M059J (cell line): ENCODE data around the gene OR8D1. TPM values are rescaled to one million over a fixed set of nuclear protein-coding genes. Genes with fewer than 3 reads are reported as not detected.

Experiments
- DNase-seq: peaks from one replicate; pipeline ENCODE4 v3.0.0-alpha.2; 2012; ENCODE audit warnings: low read depth
- total RNA-seq: library from RNA; depleted of rRNA; stranded (reverse); fragments of >200 nt; shearing (Covaris generic); gene quantifications from 2 replicates; pipeline ENCODE4 v1.2.3, GENCODE V29; 2014; rRNA removed

OR8D1 gene
- not detected in 2 replicates for total RNA-seq

GRCh38 chr11:124313849-124314248 lies at the start of gene OR8D1:
Gene OR8D1 (minus strand): TSS chr11:124313949. CDS start chr11:124310766, 3,183 bp downstream.
- DNase-seq, result no peak

GRCh38 chr11:124359566-124359965 lies 45.8 kb upstream of the OR8D1 start:
- DNase-seq, result no peak

- no peak for DNase-seq
These were observed 32.7 kb upstream of the OR8D1 start for GRCh38 chr11:124346311-124346955.

DNA sequence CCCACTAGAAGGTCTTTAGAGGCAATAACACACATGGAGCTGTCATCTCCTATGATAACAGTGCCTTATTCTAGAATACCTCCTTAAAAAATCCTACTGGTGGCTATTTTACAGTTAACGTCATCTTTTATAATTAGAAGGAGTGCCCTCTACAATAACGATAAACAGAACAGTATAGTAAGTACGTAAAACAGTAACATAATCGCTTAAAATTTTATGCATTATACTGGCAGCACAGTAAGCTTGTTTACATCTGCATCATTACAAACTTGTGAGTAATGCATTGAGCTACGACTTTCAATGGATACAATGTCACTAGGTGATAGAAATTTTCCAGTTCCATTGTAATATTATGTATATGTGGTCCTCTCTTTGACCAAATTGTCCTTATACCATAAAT lies 30.6 kb upstream of the OR8D1 start:
- no peak for DNase-seq

- no peak for DNase-seq
These were observed 26.3 kb upstream of the OR8D1 start for GRCh38 chr11:124340142-124340447.

GRCh38 chr11:124339396-124340141 lies 25.8 kb upstream of the OR8D1 start:
- DNase-seq, result no peak

DNA sequence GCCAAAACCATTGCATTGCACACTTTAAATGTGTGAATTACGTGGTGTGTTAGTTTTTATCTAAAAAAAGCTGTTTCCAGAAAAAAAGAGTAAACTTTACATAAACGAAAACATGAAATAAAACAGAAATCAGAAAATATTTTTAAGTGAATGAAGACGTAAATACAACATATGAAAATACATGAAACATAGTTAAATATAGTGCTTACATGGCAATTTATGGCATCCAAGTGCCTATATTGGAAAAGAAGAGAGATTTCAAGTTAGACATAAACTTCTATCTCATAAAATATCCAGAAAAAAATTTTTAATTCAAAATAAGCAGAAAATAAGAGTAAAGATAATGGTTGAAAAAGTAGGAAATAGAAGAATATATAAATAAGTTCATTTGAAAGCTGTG lies 18.1 kb upstream of the OR8D1 start:
- DNase-seq, result no peak

DNA sequence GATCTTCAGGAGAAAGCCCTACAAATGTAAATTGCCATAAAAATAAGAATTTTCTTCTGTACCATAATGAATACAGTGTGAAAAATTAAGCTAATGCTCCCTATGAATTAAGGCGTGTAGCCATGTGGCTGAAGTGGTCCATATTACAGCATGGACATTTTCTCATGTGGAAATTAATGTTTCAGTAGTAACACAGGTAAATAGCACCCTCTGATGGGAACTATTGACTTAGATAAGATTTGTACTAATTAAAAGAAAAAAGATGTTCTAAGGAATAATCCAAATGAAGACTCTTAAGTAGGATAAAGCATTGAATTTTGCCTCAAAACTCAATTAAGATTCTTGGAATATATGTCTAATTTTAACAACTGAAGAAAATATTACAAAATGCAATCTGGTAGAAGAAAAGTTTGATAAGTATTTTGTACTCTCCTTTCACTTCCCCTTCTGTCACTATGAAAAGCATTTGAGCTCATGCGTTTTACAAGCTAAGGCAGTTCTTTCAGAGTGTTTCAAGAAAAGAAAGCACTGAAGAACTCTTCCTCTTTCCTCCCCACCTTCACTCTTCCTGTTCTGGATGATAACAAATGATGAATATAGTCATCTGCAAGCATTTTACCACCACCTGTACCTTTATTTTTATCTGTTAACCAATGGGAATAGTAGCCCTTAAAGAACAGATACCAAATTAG lies 16.2 kb upstream of the OR8D1 start:
- peak; percentile 20 for DNase-seq

GRCh38 chr11:124327775-124328174 lies 14.0 kb upstream of the OR8D1 start:
- DNase-seq, result no peak

- no peak for DNase-seq
These were observed 8.6 kb upstream of the OR8D1 start for GRCh38 chr11:124322356-124322755.

GRCh38 chr11:124320097-124320496 lies 6.3 kb upstream of the OR8D1 start, which contains the start of gene OR8D2:
Gene OR8D2 (minus strand): TSS chr11:124320197. CDS start chr11:124320197, 0 bp downstream.
- no peak for DNase-seq

DNA sequence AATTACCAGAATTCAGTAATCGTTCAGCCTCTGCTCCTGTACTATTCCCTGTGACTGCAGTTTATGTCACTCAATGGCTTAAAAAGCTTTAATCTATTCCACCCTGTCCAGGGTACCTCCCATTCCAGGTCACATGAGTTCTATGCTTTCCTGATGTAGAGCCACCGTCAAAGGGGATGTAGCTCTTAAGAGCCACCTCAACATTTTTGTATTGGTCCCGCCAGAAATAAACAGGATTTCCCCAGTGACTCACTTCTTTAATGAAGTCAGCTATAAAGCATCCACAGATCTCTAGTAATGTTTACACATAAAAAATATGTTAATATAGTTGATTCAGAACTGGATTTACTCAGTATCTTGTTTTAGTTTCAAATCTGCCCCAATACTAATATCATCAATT lies 1.3 kb upstream of the OR8D1 start:
- peak; percentile 73 for DNase-seq

GRCh38 chr11:124313131-124313530 lies 618 bp downstream of the OR8D1 start:
- DNase-seq, result no peak

DNA sequence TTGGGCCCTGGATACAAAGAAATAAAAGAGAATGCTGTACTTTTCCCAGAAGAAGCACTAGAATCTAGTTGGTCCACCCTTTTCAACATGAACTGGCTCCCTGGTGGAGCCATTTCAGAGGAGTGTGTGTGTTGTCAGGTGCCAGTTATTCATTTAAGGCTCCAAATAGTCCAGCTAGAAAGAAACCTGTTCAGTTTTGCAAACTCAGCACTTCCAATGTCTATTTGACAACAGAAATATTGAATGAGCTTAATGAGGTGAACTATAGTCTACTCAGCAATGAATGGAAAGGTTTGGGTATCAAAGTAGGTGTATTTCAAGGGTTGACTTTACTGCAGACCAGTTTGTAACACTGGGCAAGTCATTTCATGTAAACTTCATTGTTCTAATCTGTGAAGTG lies 2.1 kb downstream of the OR8D1 start:
- no peak for DNase-seq

GRCh38 chr11:124311269-124311668 lies 2.5 kb downstream of the OR8D1 start:
- DNase-seq, result no peak

DNA sequence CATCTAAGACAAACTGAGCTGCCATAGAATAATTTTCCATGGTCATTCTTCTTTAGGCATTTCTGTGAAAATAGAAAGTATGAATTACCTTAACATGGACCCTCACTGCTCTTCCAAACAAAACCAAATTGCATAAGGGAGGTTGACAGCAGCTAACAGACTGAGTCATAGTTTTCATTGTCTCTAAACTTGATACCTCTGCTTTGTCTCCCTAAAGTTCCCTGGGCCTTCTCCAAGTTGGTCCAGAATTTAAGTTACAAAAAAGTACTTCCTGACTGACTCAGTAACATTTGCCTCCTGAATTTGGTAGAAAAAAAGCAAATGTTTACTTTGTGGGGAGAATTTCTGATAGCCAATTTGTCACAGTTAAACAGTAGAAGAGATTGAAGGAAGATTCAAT lies 3.0 kb downstream of the OR8D1 start:
- DNase-seq, result peak; percentile 63

- DNase-seq, result no peak
These were observed 6.7 kb downstream of the OR8D1 start for GRCh38 chr11:124307093-124307492.

DNA sequence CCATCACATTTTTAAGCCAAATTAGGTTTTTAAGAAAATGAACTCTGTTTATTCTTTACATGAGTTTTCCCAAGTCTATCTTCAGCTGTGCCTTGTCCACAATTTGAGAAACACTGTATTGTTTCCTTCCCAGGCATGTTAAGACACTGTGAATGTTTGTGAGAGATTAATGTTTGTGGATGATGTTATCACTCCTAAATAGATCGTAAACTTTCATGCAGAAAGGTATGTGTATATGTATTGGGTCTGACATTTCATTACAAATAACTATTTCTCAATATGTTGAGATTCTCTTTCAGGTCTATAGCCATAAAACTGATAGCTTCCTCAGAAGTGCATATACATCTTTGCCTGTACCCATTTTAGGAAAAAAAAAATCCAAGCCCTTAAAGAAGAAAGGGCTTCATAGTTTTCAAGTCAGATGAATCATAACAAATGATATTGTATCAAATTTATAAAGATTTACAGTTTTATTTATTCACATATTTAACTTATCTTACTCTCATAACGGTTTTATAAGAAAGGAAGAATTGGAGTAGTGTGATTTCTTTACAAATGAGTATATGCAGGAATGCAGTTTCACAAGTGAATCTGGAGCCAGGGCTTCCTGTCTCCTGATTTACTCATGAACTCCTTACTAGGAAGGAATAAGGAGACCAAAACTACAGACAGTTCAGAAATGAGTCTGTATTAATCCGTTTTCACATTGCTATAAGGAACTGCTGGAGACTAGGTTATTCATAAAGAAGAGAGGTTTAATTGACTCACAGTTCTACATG lies 11.2 kb downstream of the OR8D1 start:
- no peak for DNase-seq

DNA sequence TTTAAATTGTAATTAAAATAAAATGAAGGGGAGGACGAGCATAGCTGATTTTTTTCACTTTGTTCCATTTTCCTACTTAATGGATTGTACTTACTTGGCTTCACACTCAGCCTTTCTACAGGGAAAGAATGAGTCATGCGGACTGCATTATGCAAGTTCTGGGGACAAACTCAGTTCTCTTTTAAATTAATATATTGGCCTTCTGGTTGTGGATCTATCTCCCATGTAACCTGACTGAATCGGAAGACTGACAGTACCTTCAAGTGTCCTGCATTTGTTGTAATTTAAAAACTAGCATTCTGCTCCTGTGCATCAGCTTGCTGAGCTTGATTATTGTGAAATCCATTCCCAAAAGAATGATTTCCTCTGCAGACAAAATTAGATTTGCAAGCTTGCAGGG lies 12.2 kb downstream of the OR8D1 start:
- DNase-seq, result peak; percentile 72

GRCh38 chr11:124297921-124298320 lies 15.8 kb downstream of the OR8D1 start:
- DNase-seq, result peak; percentile 74

DNA sequence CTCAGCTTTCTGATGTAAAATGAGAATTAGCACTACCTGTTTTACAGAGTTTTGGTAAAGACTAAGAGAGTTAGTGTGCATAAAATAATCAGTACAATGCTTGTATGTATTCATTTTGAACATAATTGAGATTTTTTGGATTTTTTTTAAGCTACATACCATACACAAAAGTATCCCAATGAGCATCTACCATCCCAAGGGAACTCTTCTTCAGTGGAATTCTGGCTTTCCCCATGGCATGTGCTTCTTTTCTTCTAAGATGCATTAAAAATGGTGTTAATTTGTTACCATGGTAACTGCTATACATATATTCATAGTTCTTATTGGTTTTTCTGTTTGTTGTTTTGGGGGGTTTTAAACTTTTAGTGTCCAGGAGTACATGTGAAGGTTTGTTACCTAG lies 17.7 kb downstream of the OR8D1 start:
- no peak for DNase-seq

- no peak for DNase-seq
These were observed 19.1 kb downstream of the OR8D1 start for GRCh38 chr11:124294687-124295086.
